KOPT-K1 (cell line): Measurements from ENCODE around the gene KRT71.

Experiments used
- H3K27ac ChIP-seq: fragments of 200-600 bp; sonication (generic); 2 replicates; pipeline ENCODE4 v1.5.1; 2016; ENCODE audit warnings: antibody characterized with exemption, mild to moderate bottlenecking, low read depth, low read length; ENCODE audit not compliant: poor library complexity, severe bottlenecking
- H3K36me3 ChIP-seq: fragments of 200-600 bp; sonication (generic); 2 replicates; pipeline ENCODE4 v1.5.1; 2017; ENCODE audit warnings: antibody characterized with exemption, mild to moderate bottlenecking, low read length, moderate library complexity; ENCODE audit not compliant: insufficient read depth
- H3K9me3 ChIP-seq: fragments of 200-600 bp; sonication (generic); 2 replicates; pipeline ENCODE4 v1.5.1; 2017; ENCODE audit warnings: antibody characterized with exemption, low read length, mild to moderate bottlenecking; ENCODE audit not compliant: insufficient read depth, poor library complexity, severe bottlenecking

KRT71 gene

GRCh38 chr12:52524241-52524897, 28.6 kb downstream of the KRT71 start:
- Histone ChIP-seq H3K27ac (no peak overlapping the region), H3K36me3 (no peaks in the 10 kb centered on the region), H3K9me3 (no peaks in the 10 kb centered on the region)

GRCh38 chr12:52523824-52524223, 29.1 kb downstream of the KRT71 start:
- Histone ChIP-seq H3K27ac (no peak overlapping the region), H3K9me3 (no peaks in the 10 kb centered on the region), H3K36me3 (no peaks in the 10 kb centered on the region)

DNA sequence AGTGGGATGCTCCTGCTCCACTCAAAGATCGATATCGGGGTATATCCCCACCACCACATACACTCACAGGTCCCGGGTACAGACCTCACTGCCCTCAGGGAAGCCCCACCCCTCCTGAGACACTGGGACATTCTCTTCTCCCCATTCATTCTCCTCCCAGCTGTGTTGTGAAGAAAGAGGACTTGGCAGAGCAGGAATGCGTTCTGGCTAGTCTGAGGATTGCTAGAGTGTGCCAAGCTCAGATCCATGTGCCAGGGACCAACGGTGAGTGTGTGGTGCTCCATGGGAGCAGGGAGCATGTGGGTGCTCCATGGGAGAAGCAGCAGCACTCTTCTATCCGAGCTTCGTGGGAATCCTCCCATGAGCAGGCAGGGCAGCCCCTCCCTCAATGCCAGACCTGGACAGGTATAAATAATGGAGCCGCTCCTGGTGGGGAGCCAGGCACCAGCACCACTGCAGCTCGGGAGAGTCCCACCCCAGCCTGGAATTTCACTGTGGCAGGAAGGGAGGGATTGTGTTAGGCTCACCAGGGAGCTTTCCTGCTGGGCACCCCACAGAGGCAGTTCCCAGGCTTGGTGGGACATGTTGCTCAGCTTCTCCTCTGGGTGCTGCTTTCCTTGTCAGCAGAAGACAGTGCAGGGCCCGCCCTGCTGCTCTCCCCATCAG, 30.5 kb downstream of the KRT71 start:
- Histone ChIP-seq H3K36me3 (no peaks in the 10 kb centered on the region), H3K27ac (no peak overlapping the region), H3K9me3 (no peaks in the 10 kb centered on the region)

GRCh38 chr12:52521568-52522266, 31.2 kb downstream of the KRT71 start:
- H3K36me3 ChIP-seq = no peaks in the 10 kb centered on the region
- H3K9me3 ChIP-seq = no peaks in the 10 kb centered on the region
- no peak overlapping the region for H3K27ac ChIP-seq

GRCh38 chr12:52521175-52521567, 31.8 kb downstream of the KRT71 start:
- no peak overlapping the region for H3K27ac ChIP-seq
- no peaks in the 10 kb centered on the region for H3K36me3 ChIP-seq
- H3K9me3 ChIP-seq = no peaks in the 10 kb centered on the region

DNA sequence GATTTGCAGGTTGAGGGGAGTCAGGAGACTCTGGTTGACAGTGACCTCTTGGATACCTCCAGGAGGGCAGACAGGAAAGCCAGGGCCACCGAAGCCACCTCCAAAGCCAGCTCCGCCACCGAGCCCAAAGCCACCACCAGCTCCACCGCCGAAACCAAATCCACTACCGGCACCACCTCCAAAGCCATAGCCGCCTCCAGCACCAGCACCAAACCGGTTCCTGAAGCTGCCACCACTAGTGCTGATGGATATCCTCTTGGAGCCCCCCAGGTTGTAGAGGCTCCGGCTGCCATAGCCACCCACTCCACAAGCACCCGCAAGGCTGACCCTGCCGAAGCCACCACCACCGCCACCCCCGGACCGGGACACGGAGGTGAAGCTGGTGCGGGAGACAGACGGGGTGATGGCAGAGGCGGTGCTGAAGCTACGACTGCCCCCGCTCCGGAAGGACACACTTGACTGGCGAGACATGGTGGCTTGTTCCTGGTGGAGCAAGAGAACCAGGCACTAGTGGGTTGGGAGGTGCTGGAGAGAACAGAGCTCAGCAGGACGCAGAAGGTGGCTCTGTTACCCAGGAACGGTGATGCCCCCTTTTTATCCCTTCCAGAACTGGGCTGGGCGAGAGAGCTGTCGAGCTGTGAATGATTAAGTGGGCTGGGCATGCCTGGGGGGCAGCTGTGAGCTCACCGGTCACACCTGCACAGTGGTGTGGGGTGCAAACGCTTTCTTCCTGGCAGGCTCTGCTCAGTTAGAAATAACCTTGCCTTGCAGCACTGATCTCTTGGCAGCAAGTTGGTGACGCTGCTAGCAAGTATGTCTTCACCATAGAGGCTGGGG, 32.9 kb downstream of the KRT71 start, which contains the start of gene KRT5:
Gene KRT5 (minus strand): TSS at position 569 of the 837 bp plus-strand sequence. CDS start 98 bp downstream, at position 471.
- Histone ChIP-seq H3K27ac (no peak within 1 kb of the TSS), H3K9me3 (no peaks in the 10 kb centered on the region), H3K36me3 (no peaks in the 10 kb centered on the region)

DNA sequence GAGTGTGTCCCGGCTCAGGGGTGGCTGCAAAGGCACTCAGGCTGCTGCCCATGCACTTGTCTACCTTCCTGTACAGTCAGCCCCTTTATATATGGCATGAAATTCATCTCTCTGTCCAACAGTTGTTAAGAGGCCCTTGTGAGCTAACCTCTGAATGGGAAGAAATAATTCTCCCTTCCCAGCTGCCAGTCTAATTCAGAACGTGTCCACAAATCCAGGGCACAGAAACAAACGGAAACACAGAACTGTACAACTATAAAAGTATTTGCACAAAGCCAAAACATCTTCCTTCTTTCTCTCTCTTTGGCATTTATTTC, 33.6 kb downstream of the KRT71 start:
- Histone ChIP-seq H3K27ac (no peak overlapping the region), H3K9me3 (no peaks in the 10 kb centered on the region), H3K36me3 (no peaks in the 10 kb centered on the region)

DNA sequence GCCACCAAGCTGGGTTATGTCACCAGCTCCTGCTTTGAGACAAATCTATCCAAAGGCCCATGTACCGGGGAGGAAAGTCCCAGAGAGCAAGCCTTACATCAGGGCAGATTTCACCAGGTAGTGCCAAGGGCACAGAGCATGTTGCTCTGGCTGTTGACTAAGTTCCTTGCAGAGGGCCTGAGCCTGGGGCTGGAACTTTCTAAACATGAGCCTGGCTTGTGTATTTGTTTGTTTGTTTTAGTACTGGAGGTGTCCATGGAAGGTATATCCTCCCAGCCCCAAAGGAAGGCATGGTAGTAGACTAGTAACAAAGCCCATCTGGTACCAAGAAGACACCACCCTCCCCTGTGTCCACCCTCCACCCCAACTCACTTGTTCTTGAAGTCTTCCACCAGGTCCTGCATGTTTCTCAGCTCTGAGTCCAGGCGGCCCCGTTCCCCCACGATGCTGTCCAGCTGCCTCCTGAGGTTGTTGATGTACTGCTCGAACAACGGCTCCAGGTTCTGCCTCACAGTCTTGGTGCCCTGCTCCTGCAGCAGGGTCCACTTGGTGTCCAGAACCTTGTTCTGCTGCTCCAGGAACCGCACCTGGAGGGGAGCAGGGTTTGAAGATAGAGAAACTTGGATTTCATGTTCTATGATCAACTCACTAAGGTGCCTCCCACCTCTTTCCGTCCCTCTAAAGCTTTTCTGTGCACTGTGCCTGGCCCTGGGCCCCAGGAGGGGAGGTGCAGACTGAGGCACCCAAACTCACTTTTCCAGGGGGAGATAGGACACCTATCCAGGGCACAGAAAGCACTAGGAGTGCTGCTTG, 34.2 kb downstream of the KRT71 start:
- H3K36me3 ChIP-seq = no peaks in the 10 kb centered on the region
- no peak overlapping the region for H3K27ac ChIP-seq
- no peaks in the 10 kb centered on the region for H3K9me3 ChIP-seq

GRCh38 chr12:52517888-52518287, 35.1 kb downstream of the KRT71 start:
- no peaks in the 10 kb centered on the region for H3K36me3 ChIP-seq
- H3K27ac ChIP-seq = no peak overlapping the region
- H3K9me3 ChIP-seq = no peaks in the 10 kb centered on the region

DNA sequence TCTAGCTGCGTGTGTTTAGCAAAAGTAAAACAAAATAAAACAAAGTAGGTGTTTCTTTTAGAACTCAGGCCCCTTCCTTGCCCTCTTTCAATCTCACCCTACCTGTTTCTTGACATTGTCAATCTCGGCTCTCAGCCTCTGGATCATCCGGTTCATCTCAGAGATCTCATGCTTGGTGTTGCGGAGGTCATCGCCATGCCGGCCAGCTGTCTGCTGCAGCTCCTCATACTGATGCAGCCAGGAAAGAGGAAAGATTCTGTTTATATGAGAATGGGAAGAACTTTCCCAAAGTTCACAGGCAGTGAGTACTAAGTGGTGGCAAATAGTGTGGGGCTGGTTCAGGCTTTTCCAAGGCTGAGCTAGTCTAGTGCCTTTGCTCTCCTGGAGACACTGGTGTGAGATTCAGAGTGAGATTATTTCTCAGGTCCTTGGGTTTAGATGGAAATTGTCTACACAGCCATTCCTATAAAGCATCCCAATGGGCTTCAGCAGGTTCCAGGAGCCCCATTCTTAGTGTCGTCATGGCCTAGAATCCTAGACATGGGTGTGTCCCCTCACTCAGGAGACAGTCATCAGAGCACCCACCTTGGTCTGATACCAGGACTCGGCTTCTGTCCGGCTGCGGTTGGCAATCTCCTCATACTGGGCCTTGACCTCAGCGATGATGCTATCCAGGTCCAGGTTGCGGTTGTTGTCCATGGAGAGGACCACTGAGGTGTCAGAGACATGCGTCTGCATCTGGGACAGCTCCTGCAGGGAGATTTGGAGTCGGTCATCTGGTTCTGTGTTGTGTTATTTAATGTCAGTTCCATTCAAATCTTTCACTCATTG, 35.7 kb downstream of the KRT71 start:
- no peaks in the 10 kb centered on the region for H3K9me3 ChIP-seq
- H3K27ac ChIP-seq = no peak overlapping the region
- no peaks in the 10 kb centered on the region for H3K36me3 ChIP-seq

DNA sequence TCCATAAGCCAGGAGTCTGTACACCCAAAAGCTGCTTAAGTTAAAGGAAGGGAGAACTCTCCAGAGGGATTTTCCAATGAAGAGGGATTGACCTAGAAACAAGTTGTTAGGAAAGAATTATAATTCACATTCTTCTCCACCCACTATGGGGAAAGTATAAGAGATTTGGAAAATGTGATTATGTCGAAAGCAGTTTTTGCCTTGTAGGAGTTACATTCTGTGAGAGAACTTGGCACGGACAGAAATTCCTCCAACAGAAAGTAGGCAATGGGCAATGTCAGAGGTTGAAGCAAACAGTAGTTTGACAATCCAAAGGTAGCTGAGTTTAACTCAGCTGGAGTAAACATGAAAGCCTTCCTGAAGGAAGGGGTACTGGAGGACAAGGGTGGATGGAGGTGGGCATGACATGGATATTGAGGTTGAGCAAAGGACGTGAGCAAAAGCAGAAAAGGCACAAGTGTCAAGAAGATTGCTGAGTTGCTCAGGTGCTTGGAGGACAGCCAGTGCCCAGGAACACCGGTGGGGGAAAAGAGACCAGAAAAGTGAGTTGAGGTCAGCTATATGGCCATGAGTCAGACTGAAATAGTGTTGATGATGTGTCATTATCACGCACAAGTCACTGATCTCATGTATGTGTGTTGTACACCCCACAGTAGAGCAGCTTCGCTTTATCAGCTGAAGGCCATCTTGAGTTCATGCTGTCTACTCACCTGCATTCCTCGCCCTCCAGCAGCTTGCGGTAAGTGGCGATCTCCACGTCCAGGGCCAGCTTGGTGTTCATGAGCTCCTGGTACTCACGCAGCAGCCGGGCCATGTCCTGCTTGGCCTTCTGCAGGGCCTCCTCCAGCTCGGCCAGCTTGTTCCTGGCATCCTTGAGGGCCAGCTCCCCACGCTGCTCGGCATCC, 36.8 kb downstream of the KRT71 start:
- Histone ChIP-seq H3K9me3 (peaks cover 8% of the 10 kb centered on the region), H3K36me3 (no peaks in the 10 kb centered on the region), H3K27ac (no peak overlapping the region)

GRCh38 chr12:52515319-52515646, 37.7 kb downstream of the KRT71 start:
- H3K27ac ChIP-seq = no peak overlapping the region
- H3K9me3 ChIP-seq = peaks cover 13% of the 10 kb centered on the region
- no peaks in the 10 kb centered on the region for H3K36me3 ChIP-seq
